Fibroblast of mammary gland (primary cell): ENCODE measurements around the gene IQCE.

ENCODE experiments used
- DNase-seq: peaks from one replicate; pipeline ENCODE4 v3.0.0-alpha.2; 2010; ENCODE audit warnings: low read depth
- H3K4me3 ChIP-seq: 2 replicates; pipeline ENCODE4 v1.5.1; 2011; ENCODE audit warnings: low read depth, mild to moderate bottlenecking, low read length, moderate library complexity; ENCODE audit not compliant: control insufficient read depth
- CTCF ChIP-seq: conservative IDR thresholded peaks from 2 replicates; pipeline ENCODE4 v1.5.1; 2011; ENCODE audit warnings: low read depth, low read length, inconsistent platforms; ENCODE audit not compliant: control insufficient read depth, insufficient read depth

IQCE gene

GRCh38 chr7:2663121-2663886 is 104.5 kb downstream of the IQCE start:
- DNase-seq, result no peak
- no peak for TF ChIP-seq CTCF
- H3K4me3 ChIP-seq, result no peak overlapping the region

GRCh38 chr7:2663960-2664359 is 105.2 kb downstream of the IQCE start:
- TF ChIP-seq CTCF, result no peak
- DNase-seq, result no peak
- H3K4me3 ChIP-seq, result no peak overlapping the region
